ENCODE measurements around the gene CTDSP1.

CTDSP1 gene

DNA sequence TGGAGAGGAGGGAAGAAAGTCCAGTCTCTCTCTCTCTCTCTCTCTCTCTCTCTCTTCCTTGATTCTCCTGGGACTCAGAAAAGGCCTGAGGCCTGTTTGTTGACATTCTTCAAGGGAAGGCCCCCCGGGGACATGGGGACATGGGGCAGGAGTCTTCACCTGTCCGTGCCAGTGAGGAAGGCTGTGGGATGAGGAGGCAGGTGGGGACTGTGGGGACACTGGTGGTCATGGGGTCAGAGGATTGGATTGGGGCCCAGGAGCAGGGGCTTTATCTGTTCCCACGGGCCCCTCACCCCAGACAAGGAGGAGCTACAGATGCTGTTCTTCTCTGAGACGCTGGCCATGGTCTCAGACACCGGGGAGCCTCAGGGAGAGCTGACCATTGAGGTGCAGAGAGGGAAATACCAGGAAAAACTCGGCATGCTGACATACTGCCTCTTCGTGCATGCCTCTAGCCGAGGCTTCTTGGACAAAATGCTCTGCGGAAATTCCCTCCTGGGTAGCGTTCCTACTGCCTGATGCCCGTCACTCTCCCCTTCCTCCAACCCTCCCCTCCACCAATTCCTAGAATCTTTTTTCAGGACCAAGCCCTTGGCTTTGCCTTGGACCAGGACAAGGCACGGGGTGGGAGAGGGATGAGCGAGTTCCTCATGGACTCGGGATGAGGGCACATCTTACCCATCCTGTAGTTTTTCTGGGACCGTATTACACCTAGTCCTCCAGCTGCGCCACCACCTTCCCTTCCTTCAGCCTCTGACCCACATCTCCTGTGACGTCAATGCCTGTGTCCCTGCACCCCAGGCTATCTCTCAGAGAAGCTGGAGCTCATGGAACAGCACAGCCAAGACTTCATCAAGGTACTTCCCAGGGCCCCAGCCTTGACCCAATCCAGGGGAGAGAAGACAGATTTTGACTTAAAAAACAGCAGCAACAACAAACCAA lies 42.2 kb upstream of the CTDSP1 start:
- H3K9me3 ChIP-seq (ENCODE audit: insufficient read depth, low read length, severe bottlenecking), result no peaks in the 10 kb centered on the region
- H3K9ac ChIP-seq (ENCODE audit: low read depth, low read length), result no peak overlapping the region
- TF ChIP-seq EZH2 (IDR thresholded peaks at IDR 0.05; ENCODE audit: borderline replicate concordance, low read depth, low read length, severe bottlenecking), result no peak
- TF ChIP-seq, protein P1, sequence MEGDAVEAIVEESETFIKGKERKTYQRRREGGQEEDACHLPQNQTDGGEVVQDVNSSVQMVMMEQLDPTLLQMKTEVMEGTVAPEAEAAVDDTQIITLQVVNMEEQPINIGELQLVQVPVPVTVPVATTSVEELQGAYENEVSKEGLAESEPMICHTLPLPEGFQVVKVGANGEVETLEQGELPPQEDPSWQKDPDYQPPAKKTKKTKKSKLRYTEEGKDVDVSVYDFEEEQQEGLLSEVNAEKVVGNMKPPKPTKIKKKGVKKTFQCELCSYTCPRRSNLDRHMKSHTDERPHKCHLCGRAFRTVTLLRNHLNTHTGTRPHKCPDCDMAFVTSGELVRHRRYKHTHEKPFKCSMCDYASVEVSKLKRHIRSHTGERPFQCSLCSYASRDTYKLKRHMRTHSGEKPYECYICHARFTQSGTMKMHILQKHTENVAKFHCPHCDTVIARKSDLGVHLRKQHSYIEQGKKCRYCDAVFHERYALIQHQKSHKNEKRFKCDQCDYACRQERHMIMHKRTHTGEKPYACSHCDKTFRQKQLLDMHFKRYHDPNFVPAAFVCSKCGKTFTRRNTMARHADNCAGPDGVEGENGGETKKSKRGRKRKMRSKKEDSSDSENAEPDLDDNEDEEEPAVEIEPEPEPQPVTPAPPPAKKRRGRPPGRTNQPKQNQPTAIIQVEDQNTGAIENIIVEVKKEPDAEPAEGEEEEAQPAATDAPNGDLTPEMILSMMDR (IDR thresholded peaks at IDR 0.05; ENCODE audit: borderline replicate concordance, extremely low read depth, low read length, poor library complexity, severe bottlenecking), result no peak
- H3K4me1 ChIP-seq (ENCODE audit: insufficient read depth, low read length), result no peaks in the 10 kb centered on the region
- H4K20me1 ChIP-seq (ENCODE audit: insufficient read depth, low read length), result no peaks in the 10 kb centered on the region
- DNase-seq (no peak), ATAC-seq (ENCODE audit: insufficient read depth, low read depth) (no peak; the same call in 2 of the 3 replicates)
- H3K4me3 ChIP-seq (ENCODE audit: low read depth in 1 of 2, low read length in 2 of 2), result no peak overlapping the region
- H3K79me2 ChIP-seq (ENCODE audit: insufficient read depth, low read length), result no peaks in the 10 kb centered on the region
- H2AFZ ChIP-seq (ENCODE audit: low read depth, low read length), result no peak overlapping the region; the same call in 1 of the 2 replicates
- no peak overlapping the region for H3K27ac ChIP-seq (ENCODE audit: low read length)
- H3K4me2 ChIP-seq (ENCODE audit: insufficient read depth, low read length), result no peak overlapping the region
- no peaks in the 10 kb centered on the region for H3K27me3 ChIP-seq (ENCODE audit: insufficient read depth, low read length, poor library complexity)
- no peaks in the 10 kb centered on the region for H3K36me3 ChIP-seq (ENCODE audit: insufficient read depth, low read length)

DNA sequence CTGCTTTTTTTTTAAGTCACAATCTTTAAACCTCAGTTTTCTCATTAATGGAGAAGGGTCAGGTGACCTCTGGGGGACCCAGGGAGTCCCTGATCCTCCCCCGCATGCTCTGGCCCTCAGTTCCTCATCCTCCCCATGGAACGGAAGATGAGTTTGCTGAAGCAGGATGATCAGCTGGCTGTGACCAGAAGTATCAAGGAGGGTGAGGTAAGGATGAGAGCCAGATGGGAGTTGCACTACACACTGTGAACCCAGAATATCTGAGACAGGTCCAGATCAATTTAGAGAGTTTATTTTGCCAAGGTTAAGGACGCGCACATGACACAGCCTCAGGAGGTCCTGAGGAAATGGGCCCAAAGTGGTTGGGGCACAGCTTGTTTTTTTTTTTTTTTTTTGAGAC lies 39.2 kb upstream of the CTDSP1 start:
- no peak overlapping the region for H2AFZ ChIP-seq (ENCODE audit: low read depth, low read length)
- no peak overlapping the region for H3K4me2 ChIP-seq (ENCODE audit: insufficient read depth, low read length)
- DNase-seq (no peak), ATAC-seq (ENCODE audit: insufficient read depth, low read depth) (no peak)
- no peaks in the 10 kb centered on the region for H3K9me3 ChIP-seq (ENCODE audit: insufficient read depth, low read length, severe bottlenecking)
- no peaks in the 10 kb centered on the region for H3K79me2 ChIP-seq (ENCODE audit: insufficient read depth, low read length)
- TF ChIP-seq, protein P1 (IDR thresholded peaks at IDR 0.05; ENCODE audit: borderline replicate concordance, extremely low read depth, low read length, poor library complexity, severe bottlenecking), result no peak
- no peak for TF ChIP-seq EZH2 (IDR thresholded peaks at IDR 0.05; ENCODE audit: borderline replicate concordance, low read depth, low read length, severe bottlenecking)
- no peak overlapping the region for H3K4me3 ChIP-seq (ENCODE audit: low read depth in 1 of 2, low read length in 2 of 2)
- no peak overlapping the region for H3K9ac ChIP-seq (ENCODE audit: low read depth, low read length)
- H4K20me1 ChIP-seq (ENCODE audit: insufficient read depth, low read length), result no peaks in the 10 kb centered on the region
- H3K4me1 ChIP-seq (ENCODE audit: insufficient read depth, low read length), result no peaks in the 10 kb centered on the region
- H3K36me3 ChIP-seq (ENCODE audit: insufficient read depth, low read length), result no peaks in the 10 kb centered on the region
- H3K27ac ChIP-seq (ENCODE audit: low read length), result no peak overlapping the region
- no peaks in the 10 kb centered on the region for H3K27me3 ChIP-seq (ENCODE audit: insufficient read depth, low read length, poor library complexity)

DNA sequence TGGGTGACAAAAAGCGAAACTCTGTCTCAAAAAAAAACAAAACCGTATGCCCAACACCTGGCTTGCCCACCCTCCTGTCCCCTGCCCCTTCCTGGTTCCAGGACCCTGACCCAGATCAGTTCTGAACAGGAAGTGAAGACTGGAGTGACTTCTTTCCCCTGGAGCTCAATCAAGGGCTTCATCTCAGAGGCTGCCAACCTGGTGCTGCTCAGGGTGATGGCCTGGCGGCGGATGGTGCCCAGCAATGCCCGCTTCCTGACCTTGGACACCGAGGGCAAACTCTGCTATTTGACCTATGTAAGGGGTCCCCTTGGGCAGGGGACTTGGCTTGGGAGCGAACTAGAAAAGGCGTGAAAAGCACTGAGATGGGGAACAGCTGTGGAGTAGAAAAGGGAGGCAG lies 37.1 kb upstream of the CTDSP1 start:
- H3K9me3 ChIP-seq (ENCODE audit: insufficient read depth, low read length, severe bottlenecking), result no peaks in the 10 kb centered on the region
- no peak overlapping the region for H3K27ac ChIP-seq (ENCODE audit: low read length)
- DNase-seq (no peak), ATAC-seq (ENCODE audit: insufficient read depth, low read depth) (no peak)
- no peak overlapping the region for H3K9ac ChIP-seq (ENCODE audit: low read depth, low read length)
- H4K20me1 ChIP-seq (ENCODE audit: insufficient read depth, low read length), result no peaks in the 10 kb centered on the region
- no peaks in the 10 kb centered on the region for H3K79me2 ChIP-seq (ENCODE audit: insufficient read depth, low read length)
- no peaks in the 10 kb centered on the region for H3K27me3 ChIP-seq (ENCODE audit: insufficient read depth, low read length, poor library complexity)
- H3K36me3 ChIP-seq (ENCODE audit: insufficient read depth, low read length), result no peaks in the 10 kb centered on the region
- no peak overlapping the region for H3K4me3 ChIP-seq (ENCODE audit: low read depth in 1 of 2, low read length in 2 of 2)
- H3K4me2 ChIP-seq (ENCODE audit: insufficient read depth, low read length), result no peak overlapping the region
- H3K4me1 ChIP-seq (ENCODE audit: insufficient read depth, low read length), result no peaks in the 10 kb centered on the region
- no peak overlapping the region for H2AFZ ChIP-seq (ENCODE audit: low read depth, low read length)
- no peak for TF ChIP-seq EZH2 (IDR thresholded peaks at IDR 0.05; ENCODE audit: borderline replicate concordance, low read depth, low read length, severe bottlenecking)
- TF ChIP-seq, protein P1 (IDR thresholded peaks at IDR 0.05; ENCODE audit: borderline replicate concordance, extremely low read depth, low read length, poor library complexity, severe bottlenecking), result no peak

Measured in DND-41 (cell line).